ENCODE data around the gene IFNGR1. TPM values are rescaled to one million over a fixed set of nuclear protein-coding genes. Genes with fewer than 3 reads are reported as not detected.
"Not testable (repeated sequence)": the region's sequence is repeated elsewhere in the genome, so short reads cannot be mapped to it uniquely, and the experiment has no call there.

Gene IFNGR1
- total RNA-seq, 4 donors from 2014 or later, result 104 to 261 (median 147) TPM

GRCh38 chr6:137213813-137214212 lies 5.4 kb downstream of the IFNGR1 start:
- ATAC-seq (ENCODE audit: low FRiP score) (no peak), DNase-seq (ENCODE audit: low spot score) (no peak)
- no peak for TF ChIP-seq CTCF (IDR thresholded peaks at IDR 0.05)

- DNase-seq (ENCODE audit: low spot score), result no peak
- no peak for TF ChIP-seq CTCF (IDR thresholded peaks at IDR 0.05)
- ATAC-seq (ENCODE audit: low FRiP score), result no peak
These were observed 5.8 kb downstream of the IFNGR1 start for GRCh38 chr6:137213331-137213740.

GRCh38 chr6:137211910-137212309 lies 7.3 kb downstream of the IFNGR1 start:
- no peak for DNase-seq (ENCODE audit: low spot score)
- ATAC-seq (ENCODE audit: low FRiP score), result no peak
- TF ChIP-seq CTCF (IDR thresholded peaks at IDR 0.05), result no peak

DNA sequence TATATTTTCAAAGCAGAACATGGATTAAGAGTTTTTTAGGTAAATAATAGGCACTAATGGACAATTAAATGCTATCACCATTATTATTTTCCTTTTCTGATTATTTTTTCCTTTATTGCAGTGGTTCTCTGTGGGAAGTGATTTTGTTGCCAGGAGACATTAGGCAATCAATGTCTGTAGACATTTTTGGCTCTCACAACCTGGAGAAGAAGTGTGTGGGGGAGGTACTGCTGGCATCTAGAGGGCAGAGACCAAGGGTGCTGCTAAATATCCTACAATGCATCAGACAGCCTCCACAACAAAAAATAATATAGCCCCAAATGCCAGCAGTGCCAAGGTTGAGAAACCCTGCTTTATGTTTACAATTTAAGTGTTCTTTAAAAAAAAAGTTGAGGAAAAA lies 8.3 kb downstream of the IFNGR1 start:
- DNase-seq (ENCODE audit: low spot score), result no peak
- TF ChIP-seq CTCF (IDR thresholded peaks at IDR 0.05), result no peak
- peak; percentile 60 for ATAC-seq (ENCODE audit: low FRiP score)

- ATAC-seq (ENCODE audit: low FRiP score) (no peak), DNase-seq (ENCODE audit: low spot score) (no peak)
- no peak for TF ChIP-seq CTCF (IDR thresholded peaks at IDR 0.05)
These were observed 10.9 kb downstream of the IFNGR1 start for GRCh38 chr6:137208279-137208678.

DNA sequence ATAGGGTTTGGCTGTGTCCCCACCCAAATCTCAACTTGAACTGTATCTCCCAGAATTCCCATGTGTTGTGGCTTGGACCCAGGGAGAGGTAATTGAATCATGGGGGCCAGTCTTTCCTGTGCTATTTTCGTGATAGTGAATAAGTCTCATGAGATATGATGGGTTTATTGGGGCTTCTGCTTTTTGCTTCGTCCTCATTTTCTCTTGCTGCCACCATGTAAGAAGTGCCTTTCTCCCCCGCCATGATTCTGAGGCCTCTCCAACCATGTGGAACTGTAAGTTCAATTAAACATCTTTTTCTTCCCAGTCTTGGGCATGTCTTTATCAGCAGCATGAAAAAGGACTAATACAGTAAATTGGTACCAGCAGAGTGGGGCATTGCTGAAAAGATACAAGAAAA lies 11.7 kb downstream of the IFNGR1 start:
- ATAC-seq (ENCODE audit: low FRiP score); DNase-seq (ENCODE audit: low spot score): not testable (repeated sequence)

GRCh38 chr6:137206577-137206976 lies 12.6 kb downstream of the IFNGR1 start:
- no peak for ATAC-seq (ENCODE audit: low FRiP score)
- no peak for DNase-seq (ENCODE audit: low spot score)
- TF ChIP-seq CTCF (IDR thresholded peaks at IDR 0.05), result no peak

DNA sequence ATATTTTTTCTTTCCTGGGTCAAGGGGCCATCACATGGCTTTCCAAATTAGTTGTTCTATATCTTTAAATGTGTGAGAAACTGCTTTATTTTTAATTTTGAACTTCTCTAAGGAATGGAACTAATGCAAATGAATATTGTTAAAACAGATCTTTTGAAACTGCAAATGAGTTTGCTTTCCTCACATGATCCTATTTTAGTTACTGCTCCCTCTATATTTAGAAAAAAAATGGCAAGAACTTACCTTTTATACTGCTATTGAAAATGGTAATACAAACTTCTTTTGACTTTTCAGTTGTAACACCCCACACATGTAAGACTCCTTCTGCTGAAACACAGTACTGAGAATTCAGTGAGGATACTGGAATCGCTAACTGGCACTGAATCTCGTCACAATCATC lies 15.9 kb downstream of the IFNGR1 start:
- no peak for ATAC-seq (ENCODE audit: low FRiP score)
- no peak for TF ChIP-seq CTCF (IDR thresholded peaks at IDR 0.05)
- DNase-seq (ENCODE audit: low spot score), result no peak

Data from omental fat pad (tissue), 4 donors.